Activated naive CD4-positive, alpha-beta T cell treated with anti-CD3 and anti-CD28 coated beads, Interleukin-2, amount 50 U/mL, for 24 hours (primary cell): ENCODE results near the gene USP26.
"Not testable (repeated sequence)": the region's sequence is repeated elsewhere in the genome, so short reads cannot be mapped to it uniquely, and the experiment has no call there.

Source experiments
- H3K27ac Mint-ChIP-seq: one replicate; pipeline ENCODE4 v1.8.0; 2021; ENCODE audit warnings: mild to moderate bottlenecking, mixed read lengths
- H3K27me3 Mint-ChIP-seq: one replicate; pipeline ENCODE4 v1.8.0; 2021; ENCODE audit warnings: mixed read lengths
- H3K36me3 Mint-ChIP-seq: one replicate; pipeline ENCODE4 v1.8.0; 2021; ENCODE audit warnings: mixed read lengths
- H3K4me1 Mint-ChIP-seq: one replicate; pipeline ENCODE4 v1.8.0; 2021; ENCODE audit warnings: mixed read lengths
- H3K4me3 Mint-ChIP-seq: one replicate; pipeline ENCODE4 v1.8.0; 2021; ENCODE audit warnings: mild to moderate bottlenecking, mixed read lengths
- H3K9me3 Mint-ChIP-seq: one replicate; pipeline ENCODE4 v1.8.0; 2021; ENCODE audit warnings: mixed read lengths

Gene USP26

GRCh38 chrX:133097031-133097430, at the start of gene USP26:
TSS of gene USP26 (minus strand) at chrX:133097109. CDS start at chrX:133028220, 68,889 bp downstream.
- Mint-ChIP-seq H3K9me3 (no peaks in the 10 kb centered on the region), H3K4me3 (no peak within 1 kb of the TSS), H3K27ac (no peak within 1 kb of the TSS), H3K4me1 (no peaks in the 10 kb centered on the region), H3K27me3 (no peaks in the 10 kb centered on the region), H3K36me3 (no peaks in the 10 kb centered on the region)

GRCh38 chrX:133134282-133134681, 37.4 kb upstream of the USP26 start:
- Mint-ChIP-seq H3K36me3 (no peaks in the 10 kb centered on the region), H3K27ac (no peak overlapping the region), H3K9me3 (no peaks in the 10 kb centered on the region), H3K4me1 (no peaks in the 10 kb centered on the region), H3K27me3 (no peaks in the 10 kb centered on the region), H3K4me3 (no peak overlapping the region)

- no peaks in the 10 kb centered on the region for H3K4me1 Mint-ChIP-seq
- no peak overlapping the region for H3K4me3 Mint-ChIP-seq
- no peaks in the 10 kb centered on the region for H3K27me3 Mint-ChIP-seq
- H3K9me3 Mint-ChIP-seq: no peaks in the 10 kb centered on the region
- no peak overlapping the region for H3K27ac Mint-ChIP-seq
- no peaks in the 10 kb centered on the region for H3K36me3 Mint-ChIP-seq
Observed at GRCh38 chrX:133120406-133120805, 23.5 kb upstream of the USP26 start.

GRCh38 chrX:133094098-133094731, 2.7 kb downstream of the USP26 start:
- H3K4me3 Mint-ChIP-seq: no peak overlapping the region
- no peak overlapping the region for H3K27ac Mint-ChIP-seq
- H3K9me3 Mint-ChIP-seq: no peaks in the 10 kb centered on the region
- H3K4me1 Mint-ChIP-seq: no peaks in the 10 kb centered on the region
- H3K36me3 Mint-ChIP-seq: no peaks in the 10 kb centered on the region
- no peaks in the 10 kb centered on the region for H3K27me3 Mint-ChIP-seq

- Mint-ChIP-seq H3K4me3 (no peak overlapping the region), H3K4me1 (no peaks in the 10 kb centered on the region), H3K36me3 (no peaks in the 10 kb centered on the region), H3K27me3 (no peaks in the 10 kb centered on the region), H3K9me3 (no peaks in the 10 kb centered on the region), H3K27ac (no peak overlapping the region)
Observed at GRCh38 chrX:133090236-133090809, 6.6 kb downstream of the USP26 start.

- Mint-ChIP-seq H3K9me3 (no peaks in the 10 kb centered on the region), H3K27ac (no peak overlapping the region), H3K4me1 (no peaks in the 10 kb centered on the region), H3K4me3 (no peak overlapping the region), H3K27me3 (no peaks in the 10 kb centered on the region), H3K36me3 (no peaks in the 10 kb centered on the region)
Observed at GRCh38 chrX:133089411-133089810, 7.5 kb downstream of the USP26 start.

GRCh38 chrX:133085785-133086184, 11.1 kb downstream of the USP26 start:
- Mint-ChIP-seq H3K27me3 (no peaks in the 10 kb centered on the region), H3K4me3 (no peak overlapping the region), H3K9me3 (no peaks in the 10 kb centered on the region), H3K27ac (no peak overlapping the region), H3K4me1 (peaks cover 8% of the 10 kb centered on the region), H3K36me3 (no peaks in the 10 kb centered on the region)

- not testable (repeated sequence) for H3K4me3 Mint-ChIP-seq, H3K27me3 Mint-ChIP-seq, H3K4me1 Mint-ChIP-seq, H3K27ac Mint-ChIP-seq, H3K36me3 Mint-ChIP-seq, H3K9me3 Mint-ChIP-seq
Observed at GRCh38 chrX:133085056-133085455, 11.9 kb downstream of the USP26 start.

GRCh38 chrX:133083899-133084298, 13.0 kb downstream of the USP26 start:
- no peak overlapping the region for H3K27ac Mint-ChIP-seq
- H3K36me3 Mint-ChIP-seq: no peaks in the 10 kb centered on the region
- no peak overlapping the region for H3K4me3 Mint-ChIP-seq
- H3K4me1 Mint-ChIP-seq: peaks cover 8% of the 10 kb centered on the region
- no peaks in the 10 kb centered on the region for H3K9me3 Mint-ChIP-seq
- H3K27me3 Mint-ChIP-seq: no peaks in the 10 kb centered on the region

- Mint-ChIP-seq H3K4me3 (no peak overlapping the region), H3K27me3 (no peaks in the 10 kb centered on the region), H3K36me3 (no peaks in the 10 kb centered on the region), H3K27ac (no peak overlapping the region), H3K4me1 (peaks cover 8% of the 10 kb centered on the region), H3K9me3 (no peaks in the 10 kb centered on the region)
Observed at GRCh38 chrX:133081990-133082389, 14.9 kb downstream of the USP26 start.

- H3K4me3 Mint-ChIP-seq, H3K4me1 Mint-ChIP-seq, H3K36me3 Mint-ChIP-seq, H3K27me3 Mint-ChIP-seq, H3K9me3 Mint-ChIP-seq, H3K27ac Mint-ChIP-seq: not testable (repeated sequence)
Observed at GRCh38 chrX:133077856-133078255, 19.1 kb downstream of the USP26 start.

GRCh38 chrX:133072566-133072965, 24.3 kb downstream of the USP26 start:
- no peak overlapping the region for H3K4me3 Mint-ChIP-seq
- H3K36me3 Mint-ChIP-seq: no peaks in the 10 kb centered on the region

GRCh38 chrX:133068461-133068860, 28.4 kb downstream of the USP26 start:
- Mint-ChIP-seq H3K36me3 (no peaks in the 10 kb centered on the region), H3K9me3 (peaks cover 5% of the 10 kb centered on the region), H3K4me3 (no peak overlapping the region), H3K4me1 (no peaks in the 10 kb centered on the region), H3K27me3 (peaks cover 3% of the 10 kb centered on the region), H3K27ac (no peak overlapping the region)

More at GRCh38 chrX:133072566-133072965, 24.3 kb downstream of the USP26 start:
- Mint-ChIP-seq H3K4me1 (no peaks in the 10 kb centered on the region), H3K9me3 (no peaks in the 10 kb centered on the region), H3K27ac (no peak overlapping the region), H3K27me3 (peaks cover 1% of the 10 kb centered on the region)

- H3K27me3 Mint-ChIP-seq: peaks cover 5% of the 10 kb centered on the region
- H3K4me3 Mint-ChIP-seq: no peak overlapping the region
- H3K36me3 Mint-ChIP-seq: no peaks in the 10 kb centered on the region
- H3K4me1 Mint-ChIP-seq: no peaks in the 10 kb centered on the region
- no peak overlapping the region for H3K27ac Mint-ChIP-seq
- H3K9me3 Mint-ChIP-seq: no peaks in the 10 kb centered on the region
Observed at GRCh38 chrX:133056341-133056740, 40.6 kb downstream of the USP26 start.

- H3K4me3 Mint-ChIP-seq: no peak overlapping the region
- no peaks in the 10 kb centered on the region for H3K4me1 Mint-ChIP-seq
- H3K27me3 Mint-ChIP-seq: peaks cover 7% of the 10 kb centered on the region
- no peaks in the 10 kb centered on the region for H3K36me3 Mint-ChIP-seq
- H3K9me3 Mint-ChIP-seq: no peaks in the 10 kb centered on the region
- no peak overlapping the region for H3K27ac Mint-ChIP-seq
Observed at GRCh38 chrX:133054761-133055405, 42.0 kb downstream of the USP26 start.

GRCh38 chrX:133053861-133054598, 42.9 kb downstream of the USP26 start:
- Mint-ChIP-seq H3K4me1 (no peaks in the 10 kb centered on the region), H3K4me3 (no peak overlapping the region), H3K27ac (no peak overlapping the region), H3K9me3 (no peaks in the 10 kb centered on the region), H3K27me3 (peaks cover 4% of the 10 kb centered on the region), H3K36me3 (no peaks in the 10 kb centered on the region)
